Left ventricle myocardium inferior (tissue), 1 donor: ENCODE measurements around the gene KCNB1. TPM values are rescaled to one million over a fixed set of nuclear protein-coding genes. Genes with fewer than 3 reads are reported as not detected.

Source experiments
- DNase-seq: peaks from one replicate; pipeline ENCODE4 v3.0.0-alpha.2; 2020
- H3K27ac ChIP-seq: fragments of 200-600 bp; replicated peaks from 2 replicates; pipeline ENCODE4 v1.8.0; 2021
- H3K27me3 ChIP-seq: fragments of 200-600 bp; 2 replicates; pipeline ENCODE4 v1.8.0; 2021; ENCODE audit warnings: low read depth
- H3K36me3 ChIP-seq: fragments of 200-600 bp; 2 replicates; pipeline ENCODE4 v1.8.0; 2021
- H3K4me1 ChIP-seq: fragments of 200-600 bp; 2 replicates; pipeline ENCODE4 v1.8.0; 2021
- H3K4me3 ChIP-seq: fragments of 200-600 bp; 2 replicates; pipeline ENCODE4 v1.8.0; 2021; ENCODE audit warnings: mild to moderate bottlenecking, moderate library complexity
- H3K9me3 ChIP-seq: fragments of 200-600 bp; replicated peaks from 2 replicates; pipeline ENCODE4 v1.8.0; 2021
- intact Hi-C: fragments of 100-400 bp; cut with micrococcal nuclease; formaldehyde crosslinking; loops from one replicate; pipeline ENCODE4 v1.11.0; 2022
- total RNA-seq: library from RNA; stranded (reverse); fragmentation: NEBNext Ultra II Directional; extraction: Animal tissue kit (Norgen Biotek cat#: 25700); gene quantifications from one replicate; pipeline ENCODE4 v1.2.1, GENCODE V29; 2021
- TF ChIP-seq, protein P1 (sequence below): fragments of 200-600 bp; IDR thresholded peaks from 2 replicates; pipeline ENCODE4 v1.8.0; 2021; ENCODE audit warnings: antibody characterized with exemption, mild to moderate bottlenecking, borderline replicate concordance
- donor health status: DM: no; HTN: yes; CAD: no; lungs with severe emphysema.

The KCNB1 gene
- total RNA-seq, 1 donor from 2014 or later = 0.77 TPM

- Histone ChIP-seq H3K4me1 (peaks cover 40% of the 10 kb centered on the region), H3K4me3 (no peak overlapping the region)
Measured at GRCh38 chr20:49394757-49395156, 87.7 kb downstream of the KCNB1 start.

DNA sequence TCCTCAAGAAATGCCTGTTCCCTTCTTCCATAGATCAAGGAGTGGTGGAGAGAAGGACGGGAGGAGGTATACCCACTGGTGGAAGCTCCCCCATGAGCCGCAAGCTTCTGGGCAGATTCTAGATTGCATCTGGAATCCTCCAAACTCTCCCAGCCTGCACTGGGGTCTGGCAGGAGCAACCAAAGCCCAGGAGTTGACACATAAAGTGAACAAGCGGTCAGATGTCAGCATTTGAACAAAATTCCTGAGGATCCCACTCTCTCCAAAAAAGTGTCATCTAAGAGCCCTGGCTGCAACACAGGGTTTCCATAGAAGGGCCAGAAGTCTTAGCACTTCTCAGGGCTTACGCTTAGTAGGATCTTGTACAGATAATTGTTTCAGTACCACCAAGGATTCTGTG, 88.2 kb downstream of the KCNB1 start:
- Histone ChIP-seq H3K27ac (no peak overlapping the region), H3K27me3 (peaks cover 17% of the 10 kb centered on the region), H3K4me1 (peaks cover 40% of the 10 kb centered on the region), H3K4me3 (no peak overlapping the region), H3K36me3 (no peaks in the 10 kb centered on the region), H3K9me3 (no peaks in the 10 kb centered on the region)
- DNase-seq = no peak
- intact Hi-C loops = no loop called here
- TF ChIP-seq, protein P1, sequence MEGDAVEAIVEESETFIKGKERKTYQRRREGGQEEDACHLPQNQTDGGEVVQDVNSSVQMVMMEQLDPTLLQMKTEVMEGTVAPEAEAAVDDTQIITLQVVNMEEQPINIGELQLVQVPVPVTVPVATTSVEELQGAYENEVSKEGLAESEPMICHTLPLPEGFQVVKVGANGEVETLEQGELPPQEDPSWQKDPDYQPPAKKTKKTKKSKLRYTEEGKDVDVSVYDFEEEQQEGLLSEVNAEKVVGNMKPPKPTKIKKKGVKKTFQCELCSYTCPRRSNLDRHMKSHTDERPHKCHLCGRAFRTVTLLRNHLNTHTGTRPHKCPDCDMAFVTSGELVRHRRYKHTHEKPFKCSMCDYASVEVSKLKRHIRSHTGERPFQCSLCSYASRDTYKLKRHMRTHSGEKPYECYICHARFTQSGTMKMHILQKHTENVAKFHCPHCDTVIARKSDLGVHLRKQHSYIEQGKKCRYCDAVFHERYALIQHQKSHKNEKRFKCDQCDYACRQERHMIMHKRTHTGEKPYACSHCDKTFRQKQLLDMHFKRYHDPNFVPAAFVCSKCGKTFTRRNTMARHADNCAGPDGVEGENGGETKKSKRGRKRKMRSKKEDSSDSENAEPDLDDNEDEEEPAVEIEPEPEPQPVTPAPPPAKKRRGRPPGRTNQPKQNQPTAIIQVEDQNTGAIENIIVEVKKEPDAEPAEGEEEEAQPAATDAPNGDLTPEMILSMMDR = no peak

More at GRCh38 chr20:49394757-49395156, 87.7 kb downstream of the KCNB1 start:
- Histone ChIP-seq H3K27ac (peak overlapping the region; percentile 16), H3K36me3 (no peaks in the 10 kb centered on the region), H3K9me3 (no peaks in the 10 kb centered on the region), H3K27me3 (peaks cover 17% of the 10 kb centered on the region)
- TF ChIP-seq, protein P1 = no peak
- DNase-seq = no peak
- intact Hi-C loops = no loop called here

- Histone ChIP-seq H3K4me1 (peaks cover 40% of the 10 kb centered on the region), H3K9me3 (no peaks in the 10 kb centered on the region), H3K27me3 (peaks cover 17% of the 10 kb centered on the region), H3K27ac (no peak overlapping the region), H3K4me3 (no peak overlapping the region), H3K36me3 (no peaks in the 10 kb centered on the region)
- DNase-seq = no peak
- intact Hi-C loops = no loop called here
- TF ChIP-seq, protein P1 = no peak
Measured at GRCh38 chr20:49393803-49394202, 88.7 kb downstream of the KCNB1 start.

- TF ChIP-seq, protein P1 = no peak
- DNase-seq = no peak
- peaks cover 47% of the 10 kb centered on the region for H3K4me1 ChIP-seq
- H3K36me3 ChIP-seq = no peaks in the 10 kb centered on the region
- peaks cover 17% of the 10 kb centered on the region for H3K27me3 ChIP-seq
- intact Hi-C loops = no loop called here
- no peak overlapping the region for H3K27ac ChIP-seq
- no peak overlapping the region for H3K4me3 ChIP-seq
- no peaks in the 10 kb centered on the region for H3K9me3 ChIP-seq
Measured at GRCh38 chr20:49392745-49393144, 89.7 kb downstream of the KCNB1 start.

DNA sequence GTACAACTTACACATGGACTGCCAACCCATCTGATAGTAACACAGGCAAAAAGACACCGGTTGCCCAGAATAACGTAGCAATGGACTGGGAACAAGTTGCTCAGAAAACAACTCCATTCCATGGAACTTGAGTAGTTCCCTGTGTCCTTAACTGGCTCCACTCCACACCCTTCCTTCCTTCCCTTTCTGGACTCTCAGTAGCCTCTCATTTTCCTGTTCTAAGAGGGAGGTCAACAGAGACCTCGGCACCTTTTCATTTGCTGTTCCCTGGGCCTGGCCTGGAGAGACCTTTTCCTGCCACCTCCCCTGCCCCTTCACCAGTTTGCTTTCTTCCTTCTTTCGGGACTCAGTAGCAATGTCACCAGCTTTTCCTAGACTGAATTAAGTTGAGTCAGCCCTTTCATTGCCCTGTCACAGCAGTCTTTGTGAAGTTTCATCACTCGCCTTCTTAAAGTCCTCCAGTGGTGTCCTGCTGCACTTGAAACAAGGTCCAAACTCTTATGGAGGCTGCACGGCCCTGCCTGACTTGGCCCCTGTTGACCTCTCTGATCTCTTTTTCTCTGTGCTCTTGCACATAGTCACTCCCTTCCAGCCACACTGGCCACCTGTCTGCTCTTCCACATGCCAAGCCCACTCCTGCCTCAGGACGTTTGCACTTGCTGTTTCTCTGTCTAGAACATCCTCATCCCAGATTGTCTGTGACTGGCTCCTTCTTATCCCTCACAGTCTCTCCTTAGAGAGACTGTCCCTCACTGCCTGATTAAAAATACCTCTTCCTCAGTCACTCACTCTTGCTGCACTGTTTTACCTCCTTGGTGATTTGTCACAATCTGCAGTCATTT, 90.8 kb downstream of the KCNB1 start:
- H3K4me1 ChIP-seq = peaks cover 54% of the 10 kb centered on the region
- no peaks in the 10 kb centered on the region for H3K36me3 ChIP-seq
- TF ChIP-seq, protein P1 = no peak
- no peaks in the 10 kb centered on the region for H3K9me3 ChIP-seq
- H3K27me3 ChIP-seq = peaks cover 17% of the 10 kb centered on the region
- intact Hi-C loops = no loop called here
- no peak overlapping the region for H3K4me3 ChIP-seq
- H3K27ac ChIP-seq = peak overlapping the region; percentile 75
- no peak for DNase-seq
